ENCODE measurements around the gene GPBP1. TPM values are rescaled to one million over a fixed set of nuclear protein-coding genes. Genes with fewer than 3 reads are reported as not detected.

The GPBP1 gene
- total RNA-seq, 1 donor from 2014 or later: 50.4 TPM

DNA sequence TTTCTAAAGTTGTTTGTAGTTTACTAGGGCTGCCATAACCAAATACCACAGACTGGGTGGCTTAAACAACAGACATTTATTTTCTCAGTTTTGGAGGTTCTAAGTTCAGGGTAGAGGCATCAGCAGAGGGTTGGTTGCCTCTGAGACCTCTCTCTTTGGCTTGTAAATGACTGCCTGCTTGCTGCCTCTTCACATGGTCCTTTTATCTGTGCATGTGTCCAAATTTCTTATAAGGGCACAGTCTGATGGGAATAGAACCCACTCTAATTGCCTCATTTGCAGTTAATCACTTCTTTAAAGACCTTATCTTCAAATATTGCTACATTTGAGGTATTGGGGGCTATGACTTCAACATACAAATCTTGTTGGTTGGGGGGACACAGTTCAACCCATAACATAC, 36.8 kb downstream of the GPBP1 start:
- no peak for DNase-seq (ENCODE audit: low read depth in 2 of 2)

DNA sequence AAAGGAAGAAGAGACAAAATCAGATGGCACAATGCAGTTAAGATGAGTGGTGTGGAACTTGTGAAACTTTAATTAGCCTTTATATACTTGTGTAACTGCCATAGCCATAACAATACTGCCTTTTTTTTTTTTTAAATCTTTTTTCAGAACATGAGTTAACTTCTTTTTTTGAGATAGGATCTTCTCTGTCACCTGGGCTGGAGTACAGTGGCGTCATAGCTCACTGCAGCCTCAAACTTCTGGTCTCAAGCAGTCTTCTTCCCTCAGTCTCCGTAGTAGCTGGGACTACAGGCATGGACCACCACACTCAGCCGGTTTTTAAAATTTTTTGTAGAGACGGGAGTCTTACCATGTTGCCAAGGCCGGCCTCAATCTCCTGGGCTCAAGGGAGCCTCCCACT, 37.2 kb downstream of the GPBP1 start:
- no peak for DNase-seq (ENCODE audit: low read depth in 2 of 2)

DNA sequence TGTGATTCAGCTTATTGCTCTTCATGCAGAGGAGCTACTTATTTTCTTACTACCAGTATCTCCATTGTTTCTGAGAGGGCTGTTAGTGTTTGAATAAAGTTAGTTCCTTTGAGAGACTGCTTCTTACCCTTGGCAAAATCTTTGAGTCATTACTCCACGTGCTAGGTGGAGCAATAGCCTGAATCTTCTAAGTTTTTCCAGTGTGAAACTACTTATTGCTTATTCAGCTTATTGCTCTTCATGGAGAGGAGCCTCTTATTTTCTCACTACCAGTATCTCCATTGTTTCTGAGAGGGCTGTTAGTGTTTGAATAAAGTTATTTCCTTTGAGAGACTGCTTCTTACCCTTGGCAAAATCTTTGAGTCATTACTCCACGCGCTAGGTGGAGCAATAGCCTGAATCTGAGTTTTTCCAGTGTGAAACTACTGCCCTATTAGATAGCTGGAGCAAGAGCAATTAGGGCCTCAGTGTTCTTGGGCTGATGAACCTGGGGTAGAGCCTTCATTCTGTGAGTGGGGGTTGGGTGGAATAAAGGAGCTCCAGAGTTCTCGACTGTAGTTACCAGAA, 41.9 kb downstream of the GPBP1 start:
- no peak for DNase-seq (ENCODE audit: low read depth in 2 of 2)

GRCh38 chr5:57216714-57217113, 42.9 kb downstream of the GPBP1 start:
- no peak for DNase-seq (ENCODE audit: low read depth in 2 of 2)

GRCh38 chr5:57219386-57219785, 45.5 kb downstream of the GPBP1 start:
- peak; percentile 38 to 49 for DNase-seq (ENCODE audit: low read depth in 2 of 2)

DNA sequence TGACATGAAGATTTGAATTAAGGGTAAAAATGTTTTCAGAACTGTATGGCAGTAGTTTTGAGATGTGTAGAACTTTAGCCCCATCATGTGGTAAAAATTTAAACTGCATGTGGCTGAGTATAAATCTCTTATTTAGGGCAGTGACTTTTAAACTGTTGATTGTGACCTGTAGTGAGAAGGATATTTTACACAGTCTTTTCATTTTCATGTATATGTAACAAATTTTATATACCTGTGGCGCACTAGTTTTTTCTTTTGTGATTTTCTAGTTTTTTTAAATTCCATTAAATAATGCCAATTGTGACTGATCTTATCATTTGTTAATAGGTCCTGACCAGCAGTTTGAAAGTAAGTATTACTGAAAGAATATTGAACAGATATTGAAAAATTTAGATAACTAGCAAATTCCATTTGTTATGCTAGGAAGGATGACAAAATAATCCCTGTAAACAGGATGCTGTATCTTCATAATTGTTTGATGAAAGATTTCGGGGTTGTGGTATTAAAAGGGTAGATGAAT, 47.2 kb downstream of the GPBP1 start:
- peak; percentile 66 to 77 for DNase-seq (ENCODE audit: low read depth in 2 of 2)

- DNase-seq (ENCODE audit: low read depth in 2 of 2): no peak
These were observed 51.7 kb downstream of the GPBP1 start for GRCh38 chr5:57225553-57225952.

DNA sequence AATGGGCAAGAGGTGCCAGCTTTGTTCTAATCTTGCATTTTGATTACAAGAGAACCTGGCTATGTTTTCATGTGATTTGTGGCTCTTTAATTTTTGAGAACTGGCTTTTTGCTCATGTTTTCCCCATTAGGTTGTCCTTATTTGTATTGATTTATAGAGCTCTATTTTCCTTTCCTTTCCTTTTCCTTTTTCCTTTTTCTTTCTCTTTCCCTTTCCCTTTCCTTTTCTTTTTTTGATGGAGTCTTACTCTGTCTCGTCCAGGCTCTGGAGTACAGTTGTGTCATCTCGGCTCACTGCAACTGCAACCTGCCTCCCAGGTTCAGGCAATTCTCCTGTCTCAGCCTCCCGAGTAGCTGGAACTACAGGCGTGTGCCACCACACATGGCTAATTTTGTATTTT, 55.5 kb downstream of the GPBP1 start:
- no peak for DNase-seq (ENCODE audit: low read depth in 2 of 2)

DNA sequence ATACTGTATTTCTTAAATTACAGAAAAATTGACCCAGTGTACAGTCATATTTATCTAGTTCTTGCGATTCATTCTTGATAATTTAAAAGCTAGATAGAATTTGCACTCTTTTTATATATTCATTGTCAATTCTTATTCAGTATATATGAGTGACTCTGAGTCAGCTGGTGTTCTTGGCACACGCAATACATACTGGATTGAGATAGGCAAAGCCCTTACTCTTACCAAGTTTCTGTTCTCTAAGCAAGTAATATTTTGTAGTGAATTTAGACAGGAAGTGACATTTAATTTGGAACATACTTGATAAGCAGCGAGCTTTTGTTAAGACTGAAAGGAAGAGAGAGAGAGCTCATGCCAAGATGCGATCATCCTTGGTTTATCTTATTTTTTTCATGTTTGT, 57.7 kb downstream of the GPBP1 start:
- peak in 1 of 2 donors; percentile 67 for DNase-seq (ENCODE audit: low read depth in 2 of 2)

- no peak for DNase-seq (ENCODE audit: low read depth in 2 of 2)
These were observed 58.6 kb downstream of the GPBP1 start for GRCh38 chr5:57232293-57233033.

DNA sequence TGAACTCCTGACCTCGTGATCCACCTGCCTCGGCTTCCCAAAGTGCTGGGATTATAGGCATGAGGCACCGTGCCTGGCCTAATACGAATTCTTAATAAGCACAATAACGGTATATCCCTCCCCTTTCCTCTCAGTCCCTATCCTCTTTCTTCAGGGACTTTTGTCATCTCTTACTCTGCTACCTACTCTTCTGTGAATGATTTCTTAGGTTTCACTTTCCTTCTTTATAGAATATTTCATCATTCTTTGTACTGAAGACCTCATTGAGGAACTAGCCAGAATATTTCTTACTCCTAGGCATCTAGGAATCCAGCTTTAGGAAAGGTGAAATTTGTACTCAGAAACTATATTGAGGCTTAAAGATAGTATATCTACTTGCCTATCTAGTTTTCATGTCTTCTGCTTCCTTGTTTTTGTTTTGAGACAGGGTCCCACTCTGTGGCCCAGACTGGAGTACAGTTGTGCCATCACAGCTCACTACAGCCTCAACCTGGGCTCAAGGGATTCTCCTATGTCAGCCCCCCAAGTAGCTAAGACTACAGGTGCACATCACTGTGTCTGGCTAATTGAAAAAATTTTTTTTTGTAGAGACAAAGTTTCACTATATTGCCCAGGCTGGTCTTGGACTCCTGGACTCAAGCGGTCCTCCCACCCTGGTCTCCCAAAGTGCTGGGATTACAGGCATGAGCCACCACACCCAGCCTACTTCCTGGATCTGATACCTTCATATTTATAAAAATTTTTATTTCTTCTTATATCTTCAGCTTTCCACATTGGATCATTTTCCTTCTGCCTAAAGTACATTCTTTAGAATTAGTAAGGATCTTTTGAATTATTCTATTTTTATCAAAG, 69.7 kb downstream of the GPBP1 start:
- DNase-seq (ENCODE audit: low read depth in 2 of 2): no peak

DNA sequence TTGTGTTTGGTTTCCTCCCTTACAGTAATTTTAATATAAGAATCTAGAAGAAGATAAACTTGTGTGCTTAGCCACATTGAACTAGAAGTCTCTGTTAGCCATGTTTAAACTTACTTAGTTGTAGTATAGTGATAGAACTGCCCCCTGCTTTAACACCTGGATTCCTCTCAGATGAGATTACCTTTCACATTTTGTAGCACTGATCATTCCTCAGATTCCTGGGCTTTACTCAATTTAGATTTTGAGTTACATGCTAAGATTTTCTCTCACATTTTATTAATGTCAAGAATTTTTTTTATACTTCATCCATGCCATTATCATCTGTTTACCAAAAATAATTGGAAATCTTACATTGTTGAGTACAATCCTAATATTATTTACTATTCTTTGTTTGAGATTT, 70.5 kb downstream of the GPBP1 start:
- no peak for DNase-seq (ENCODE audit: low read depth in 2 of 2)

DNA sequence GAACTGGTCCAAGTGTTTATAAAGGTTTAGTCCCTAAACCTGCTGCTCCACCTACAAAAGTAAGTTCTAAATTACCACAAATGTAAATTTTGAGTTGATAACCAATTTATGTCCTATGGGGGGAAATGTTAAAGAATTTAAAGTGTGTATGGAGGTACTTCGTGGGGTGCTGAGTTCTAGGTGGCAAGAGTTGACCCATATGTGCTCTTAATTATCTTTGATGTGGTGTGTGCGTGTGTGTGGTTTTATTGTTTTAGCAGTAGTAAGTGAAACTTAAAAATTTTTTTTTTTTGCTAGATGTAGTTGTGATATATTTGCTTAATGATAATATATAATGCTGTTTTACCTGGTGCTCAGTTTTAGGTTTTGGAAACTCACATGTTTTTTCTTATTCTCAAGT, 72.6 kb downstream of the GPBP1 start:
- no peak for DNase-seq (ENCODE audit: low read depth in 2 of 2)

DNA sequence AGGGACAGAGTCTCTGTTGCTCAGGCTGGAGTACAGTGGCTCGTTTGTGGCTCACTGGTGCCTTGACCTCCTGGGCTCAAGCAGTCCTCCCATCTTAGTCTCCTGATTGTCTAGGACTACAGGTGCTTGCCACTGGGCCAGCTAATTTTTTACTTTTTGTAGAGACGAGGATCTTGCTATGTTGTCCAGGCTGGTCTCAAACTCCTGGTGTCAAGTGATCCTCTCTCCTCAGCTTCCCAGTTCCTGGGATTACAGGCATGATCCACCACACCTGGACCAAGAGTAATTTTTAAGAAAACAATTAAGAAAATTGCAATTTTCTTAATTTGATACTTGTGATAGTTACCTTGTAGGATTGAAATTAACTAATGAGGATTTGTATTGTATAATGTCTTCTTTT, 73.9 kb downstream of the GPBP1 start:
- DNase-seq (ENCODE audit: low read depth in 2 of 2): no peak

- no peak for DNase-seq (ENCODE audit: low read depth in 2 of 2)
These were observed 75.5 kb downstream of the GPBP1 start for GRCh38 chr5:57249265-57249874.

GRCh38 chr5:57258052-57258451, 84.2 kb downstream of the GPBP1 start:
- DNase-seq (ENCODE audit: low read depth in 2 of 2): no peak

GRCh38 chr5:57258943-57259342, 85.1 kb downstream of the GPBP1 start:
- DNase-seq (ENCODE audit: low read depth in 2 of 2): no peak

- no peak for DNase-seq (ENCODE audit: low read depth in 2 of 2)
These were observed 85.8 kb downstream of the GPBP1 start for GRCh38 chr5:57259704-57260103.

DNA sequence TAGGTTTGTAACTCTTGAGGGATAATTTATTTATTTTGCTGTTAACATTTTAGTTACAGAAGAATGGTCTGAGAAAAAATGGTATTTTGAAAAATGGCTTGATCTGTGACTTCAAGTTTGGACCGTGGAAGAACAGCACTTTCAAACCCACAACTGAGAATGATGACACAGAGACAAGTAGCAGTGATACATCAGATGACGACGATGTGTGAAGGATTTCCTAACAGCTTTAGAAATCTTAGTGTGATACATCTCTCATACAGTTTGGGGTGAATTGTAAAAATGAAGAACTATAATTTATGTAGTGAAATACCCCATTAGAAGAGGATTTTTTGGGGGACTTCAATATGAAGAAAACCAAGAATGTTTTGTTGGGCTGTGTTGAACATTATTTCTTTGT, 88.7 kb downstream of the GPBP1 start:
- DNase-seq (ENCODE audit: low read depth in 2 of 2): no peak

GRCh38 chr5:57267805-57268204, 93.9 kb downstream of the GPBP1 start:
- DNase-seq (ENCODE audit: low read depth in 2 of 2): no peak

DNA sequence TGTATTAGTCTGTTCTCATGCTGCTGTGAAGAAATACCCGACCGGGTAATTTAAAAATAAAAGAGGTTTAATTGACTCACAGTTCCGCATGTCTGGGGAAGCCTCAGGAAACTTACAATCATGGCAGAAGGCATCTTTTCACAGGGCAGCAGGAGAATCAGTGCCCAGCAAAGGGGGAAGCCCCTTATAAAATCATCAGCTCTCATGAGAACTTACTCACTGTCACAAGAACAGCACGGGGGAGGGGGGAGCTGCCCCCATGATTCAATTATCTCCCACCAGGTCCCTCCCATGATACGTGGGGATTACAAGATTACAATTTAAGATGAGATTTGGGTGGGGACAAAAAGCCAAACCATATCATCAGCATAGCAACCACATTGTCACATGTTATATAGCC, 102.5 kb downstream of the GPBP1 start:
- no peak for DNase-seq (ENCODE audit: low read depth in 2 of 2)

DNA sequence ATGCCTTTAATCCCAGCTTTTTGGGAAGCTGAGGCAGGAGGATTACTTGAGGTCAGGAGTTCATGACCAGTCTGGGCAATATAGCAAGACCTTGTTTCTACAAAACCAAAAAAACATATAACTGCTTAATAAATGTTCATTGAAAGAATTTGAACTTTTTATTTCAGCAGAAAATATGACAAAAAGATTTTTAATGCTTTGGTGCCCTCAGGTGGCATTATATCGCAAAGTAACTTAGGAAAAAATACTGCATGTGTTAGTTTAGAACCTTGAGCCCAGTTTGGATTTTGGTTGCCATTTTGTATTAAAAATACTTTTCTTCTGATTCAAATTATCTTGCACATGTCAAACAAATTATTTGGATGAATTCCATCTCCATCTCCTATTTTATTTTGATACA, 103.2 kb downstream of the GPBP1 start:
- peak; percentile 41 to 61 for DNase-seq (ENCODE audit: low read depth in 2 of 2)

Measured in lung microvascular endothelial cell (primary cell).